GM18499 (cell line): ENCODE data around the gene XIST.
"Not testable (repeated sequence)": the region's sequence is repeated elsewhere in the genome, so short reads cannot be mapped to it uniquely, and the experiment has no call there.

Experiments used
- ATAC-seq: cut with Tn5 transposase; IDR thresholded peaks from one replicate; pipeline ENCODE4 v1.9.1; 2021; ENCODE audit warnings: moderate number of reproducible peaks; ENCODE audit not compliant: insufficient read depth, unreplicated experiment

Gene XIST

DNA sequence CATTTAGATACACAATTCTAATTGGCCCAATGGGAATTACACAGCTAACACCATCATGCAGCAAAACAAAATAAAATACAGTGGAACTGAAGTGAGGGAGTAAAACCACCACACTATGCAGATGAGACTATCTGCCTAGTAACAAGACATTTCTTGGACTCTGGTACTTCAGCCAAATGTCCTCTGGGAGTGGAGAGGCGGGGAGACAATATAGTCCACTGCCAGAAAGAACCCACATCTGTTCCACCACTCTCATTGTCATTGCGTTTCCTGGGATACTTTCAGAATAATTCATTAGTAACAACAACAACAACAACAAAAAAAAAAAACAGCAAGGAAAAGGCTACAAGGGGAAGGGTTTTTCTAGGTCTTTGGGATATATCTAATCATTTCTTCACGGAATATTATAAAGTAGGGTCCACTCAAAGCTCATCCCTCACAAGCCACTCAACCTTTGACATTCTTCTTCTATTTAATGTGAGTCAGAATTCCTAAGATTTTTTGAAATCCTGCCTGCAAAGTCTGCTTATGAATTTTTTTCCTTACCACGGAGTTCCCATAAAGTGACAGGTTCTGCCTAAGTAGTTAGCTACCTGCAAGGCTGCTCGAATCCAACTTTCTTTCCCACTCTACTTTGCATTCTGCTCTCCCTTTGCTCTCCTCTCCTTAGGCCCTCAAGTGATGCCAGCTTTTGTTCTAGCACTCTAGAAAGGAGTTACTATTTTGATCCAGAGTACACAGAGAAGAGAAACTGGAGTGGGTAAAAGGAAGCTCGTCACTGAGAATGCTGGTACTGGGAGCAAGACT lies 34.9 kb downstream of the XIST start:
- no peak for ATAC-seq

DNA sequence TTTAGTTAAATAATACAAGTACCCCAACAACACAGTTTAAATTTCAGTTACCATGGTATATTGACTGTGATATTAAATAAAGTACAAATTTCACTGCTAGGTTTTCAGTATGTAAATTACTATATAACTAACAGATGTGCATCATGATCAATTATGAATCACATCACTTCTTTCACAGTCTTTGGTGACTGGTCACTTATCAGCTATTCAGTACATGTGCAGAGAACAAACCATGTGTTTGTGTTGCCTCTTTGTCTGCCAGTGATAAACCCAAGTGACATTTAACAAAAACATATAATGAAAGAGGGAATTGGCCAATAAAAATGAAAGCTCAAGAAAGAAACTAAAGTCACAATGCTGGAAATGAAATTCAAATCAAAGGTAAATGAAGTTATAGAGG lies 40.3 kb downstream of the XIST start:
- ATAC-seq = no peak

DNA sequence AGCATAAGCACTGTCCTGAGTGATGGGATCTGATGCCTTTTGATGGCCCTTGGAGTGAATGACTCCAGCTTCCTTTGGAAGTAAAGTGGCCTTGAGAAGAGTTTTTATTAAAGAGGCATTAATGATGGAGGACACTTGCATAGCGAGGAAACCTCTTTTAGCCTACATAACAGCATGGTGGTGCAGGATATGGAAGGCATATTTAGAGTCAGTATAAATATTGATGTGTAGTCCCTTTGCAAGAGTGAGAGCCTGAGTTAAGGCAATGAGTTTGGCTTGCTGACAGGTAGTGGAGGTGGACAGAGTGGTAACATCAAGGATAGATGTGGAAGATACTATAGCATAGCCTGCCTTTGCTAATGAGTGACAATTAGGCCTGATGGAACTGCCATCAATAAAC lies 48.4 kb downstream of the XIST start:
- ATAC-seq = not testable (repeated sequence)

DNA sequence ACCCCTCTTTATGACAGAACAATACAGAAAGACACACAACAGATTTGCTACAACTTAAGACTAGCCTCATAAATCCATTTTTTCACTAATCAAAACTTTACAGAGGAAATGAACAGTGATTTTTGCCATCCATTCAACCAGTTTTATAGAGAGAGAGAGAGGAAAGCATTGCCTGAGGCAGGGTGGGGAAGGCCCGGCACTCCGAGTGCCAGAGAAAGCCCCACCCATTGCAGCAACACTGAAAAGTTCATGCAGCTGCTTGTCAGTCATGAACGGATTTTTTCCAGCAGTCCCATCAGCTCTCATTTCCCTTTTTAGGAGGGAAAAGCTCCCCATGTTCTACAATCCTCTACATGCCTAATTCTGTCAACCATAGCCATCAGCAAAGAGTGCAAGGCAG lies 52.6 kb downstream of the XIST start:
- no peak for ATAC-seq

DNA sequence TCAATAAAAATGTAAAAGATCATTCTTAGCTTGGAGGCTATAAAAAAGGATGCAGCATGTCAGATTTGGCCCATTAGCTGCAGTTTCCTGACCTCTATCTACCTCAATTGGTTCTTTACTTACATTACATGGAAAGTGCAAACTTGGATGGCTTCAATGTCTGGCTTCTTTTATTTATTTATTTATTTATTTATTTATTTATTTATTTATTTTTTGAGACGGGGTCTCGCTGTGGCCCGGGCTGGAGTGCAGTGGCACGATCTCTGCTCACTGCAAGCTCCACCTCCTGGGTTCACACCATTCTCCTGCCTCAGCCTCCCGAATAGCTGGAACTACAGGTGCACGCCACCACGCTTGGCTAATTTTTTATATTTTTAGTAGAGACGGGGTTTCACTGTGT lies 60.0 kb downstream of the XIST start:
- not testable (repeated sequence) for ATAC-seq

DNA sequence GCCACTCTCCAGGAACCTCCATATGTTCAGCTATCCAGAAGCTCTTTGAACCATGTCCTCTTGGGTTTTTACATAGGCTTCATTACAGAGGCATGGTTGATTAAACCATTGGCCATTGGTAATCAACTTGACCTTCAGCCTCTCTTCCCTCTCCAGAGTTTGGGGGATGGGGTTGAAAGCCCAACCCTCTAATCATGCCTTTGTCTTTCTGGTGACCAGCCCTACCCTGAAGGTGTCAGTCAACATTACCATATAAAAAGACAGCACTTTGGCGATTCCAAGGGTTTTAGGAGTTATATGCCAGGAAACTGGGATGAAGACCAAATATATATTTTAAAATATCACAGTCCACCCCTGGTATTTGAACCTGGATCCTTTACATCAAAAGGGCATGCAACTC lies 67.0 kb downstream of the XIST start:
- no peak for ATAC-seq
